ENCODE results near the gene C6orf136.
"Not testable (repeated sequence)": the region's sequence is repeated elsewhere in the genome, so short reads cannot be mapped to it uniquely, and the experiment has no call there.

C6orf136 gene, protein sequence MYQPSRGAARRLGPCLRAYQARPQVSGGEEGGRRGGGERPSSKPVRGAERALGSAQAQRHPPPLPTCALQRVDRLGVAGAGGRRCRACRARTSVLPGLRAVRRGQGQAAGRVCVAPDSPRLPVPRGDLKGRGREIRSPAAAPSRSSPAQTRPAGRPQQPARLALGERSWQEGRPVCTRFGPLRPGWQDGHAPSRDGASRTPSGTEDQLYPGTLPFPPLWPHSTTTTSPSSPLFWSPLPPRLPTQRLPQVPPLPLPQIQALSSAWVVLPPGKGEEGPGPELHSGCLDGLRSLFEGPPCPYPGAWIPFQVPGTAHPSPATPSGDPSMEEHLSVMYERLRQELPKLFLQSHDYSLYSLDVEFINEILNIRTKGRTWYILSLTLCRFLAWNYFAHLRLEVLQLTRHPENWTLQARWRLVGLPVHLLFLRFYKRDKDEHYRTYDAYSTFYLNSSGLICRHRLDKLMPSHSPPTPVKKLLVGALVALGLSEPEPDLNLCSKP

DNA sequence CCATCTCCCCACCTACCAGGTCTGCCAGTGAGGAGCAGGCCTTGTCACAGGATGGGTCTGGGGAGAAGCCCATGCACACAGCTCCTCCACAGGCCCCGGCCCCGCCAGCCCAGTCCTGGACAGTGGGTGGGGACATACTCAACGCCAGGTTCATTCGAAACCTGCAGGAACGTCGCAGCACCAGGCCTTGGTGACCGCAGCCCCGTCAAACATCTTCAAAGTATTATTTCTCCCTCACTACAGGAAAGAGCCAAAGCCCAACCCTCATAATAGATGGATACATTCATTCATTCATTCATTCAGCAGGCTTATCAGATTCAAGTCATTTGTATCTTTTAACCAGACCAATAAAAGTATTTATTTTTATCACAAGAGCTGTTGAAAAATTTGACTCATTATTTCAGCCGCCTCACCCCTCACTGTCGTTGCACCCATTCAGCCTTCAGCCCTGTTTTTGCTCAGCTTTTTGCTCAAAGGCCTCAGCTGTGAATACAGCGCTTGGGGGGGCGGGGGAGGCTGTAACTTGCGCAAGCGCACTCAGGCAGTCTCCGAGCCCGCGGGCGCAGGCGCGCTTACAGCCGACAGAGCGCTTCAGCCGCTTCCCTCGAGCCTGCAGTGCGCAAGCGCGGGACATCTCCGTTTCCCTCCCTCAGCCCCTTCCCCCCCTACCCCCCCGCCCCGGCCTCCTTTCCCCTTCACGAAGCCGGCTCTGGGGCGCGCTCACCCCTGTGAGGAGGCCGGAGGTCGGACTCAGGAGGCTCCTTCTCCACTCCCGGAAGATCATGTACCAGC, at the start of gene C6orf136:
C6orf136 (plus strand) TSS at position 684 of the 792 bp plus-strand sequence; CDS start at position 783, 99 bp downstream.
- H3K36me3 Mint-ChIP-seq (ENCODE audit: low read depth), result peaks cover 41% of the 10 kb centered on the region
- no peaks in the 10 kb centered on the region for H3K27me3 Mint-ChIP-seq (ENCODE audit: low read depth, poor library complexity)
- H3K4me1 Mint-ChIP-seq, result peaks cover 28% of the 10 kb centered on the region
- DNase-seq, result peak; percentile 92
- peak within 1 kb of the TSS; percentile 89 for H3K4me3 Mint-ChIP-seq
- TF ChIP-seq, protein P1, sequence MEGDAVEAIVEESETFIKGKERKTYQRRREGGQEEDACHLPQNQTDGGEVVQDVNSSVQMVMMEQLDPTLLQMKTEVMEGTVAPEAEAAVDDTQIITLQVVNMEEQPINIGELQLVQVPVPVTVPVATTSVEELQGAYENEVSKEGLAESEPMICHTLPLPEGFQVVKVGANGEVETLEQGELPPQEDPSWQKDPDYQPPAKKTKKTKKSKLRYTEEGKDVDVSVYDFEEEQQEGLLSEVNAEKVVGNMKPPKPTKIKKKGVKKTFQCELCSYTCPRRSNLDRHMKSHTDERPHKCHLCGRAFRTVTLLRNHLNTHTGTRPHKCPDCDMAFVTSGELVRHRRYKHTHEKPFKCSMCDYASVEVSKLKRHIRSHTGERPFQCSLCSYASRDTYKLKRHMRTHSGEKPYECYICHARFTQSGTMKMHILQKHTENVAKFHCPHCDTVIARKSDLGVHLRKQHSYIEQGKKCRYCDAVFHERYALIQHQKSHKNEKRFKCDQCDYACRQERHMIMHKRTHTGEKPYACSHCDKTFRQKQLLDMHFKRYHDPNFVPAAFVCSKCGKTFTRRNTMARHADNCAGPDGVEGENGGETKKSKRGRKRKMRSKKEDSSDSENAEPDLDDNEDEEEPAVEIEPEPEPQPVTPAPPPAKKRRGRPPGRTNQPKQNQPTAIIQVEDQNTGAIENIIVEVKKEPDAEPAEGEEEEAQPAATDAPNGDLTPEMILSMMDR (IDR thresholded peaks at IDR 0.05), result no peak
- H3K27ac Mint-ChIP-seq, result peak within 1 kb of the TSS; percentile 88
- H3K9me3 Mint-ChIP-seq, result no peaks in the 10 kb centered on the region

DNA sequence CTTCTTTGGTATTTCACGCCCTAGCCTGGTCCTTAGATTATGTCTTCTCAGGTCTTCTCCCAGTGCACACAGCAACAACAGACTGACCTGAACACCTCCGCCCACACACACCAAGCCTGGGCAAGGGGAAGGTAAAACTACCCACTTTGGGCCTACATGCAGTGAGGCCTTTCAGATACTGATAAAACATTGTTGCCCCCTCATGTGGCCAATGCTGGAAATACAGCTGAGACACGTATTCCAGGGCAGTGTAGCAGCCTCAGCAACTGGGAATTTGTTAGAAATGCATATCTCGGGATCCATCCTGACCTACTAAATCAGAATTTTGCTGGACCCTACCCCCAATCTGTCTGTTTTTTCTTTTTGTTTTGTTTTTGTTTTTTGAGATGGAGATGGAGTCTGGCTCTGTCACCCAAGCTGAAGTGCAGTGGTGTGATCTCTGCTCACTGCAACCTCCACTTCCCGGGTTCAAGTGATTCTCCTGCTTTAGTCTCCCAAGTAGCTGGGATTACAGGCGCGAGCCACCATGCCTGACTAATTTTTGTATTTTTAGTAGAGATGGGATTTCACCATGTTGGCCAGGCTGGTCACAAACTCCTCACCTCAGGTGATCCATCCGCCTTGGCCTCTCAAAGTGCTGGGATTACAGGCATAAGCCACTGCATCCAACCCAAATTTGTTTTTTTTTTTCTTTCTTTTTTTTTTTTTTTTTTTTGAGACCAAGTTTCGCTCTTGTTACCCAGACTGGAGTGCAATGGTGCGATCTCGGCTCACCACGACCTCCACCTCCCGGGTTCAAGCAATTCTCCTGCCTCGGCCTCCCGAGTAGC, 49.4 kb upstream of the C6orf136 start:
- not testable (repeated sequence) for H3K27me3 Mint-ChIP-seq (ENCODE audit: low read depth, poor library complexity); H3K27ac Mint-ChIP-seq
- DNase-seq, result peak; percentile 84

DNA sequence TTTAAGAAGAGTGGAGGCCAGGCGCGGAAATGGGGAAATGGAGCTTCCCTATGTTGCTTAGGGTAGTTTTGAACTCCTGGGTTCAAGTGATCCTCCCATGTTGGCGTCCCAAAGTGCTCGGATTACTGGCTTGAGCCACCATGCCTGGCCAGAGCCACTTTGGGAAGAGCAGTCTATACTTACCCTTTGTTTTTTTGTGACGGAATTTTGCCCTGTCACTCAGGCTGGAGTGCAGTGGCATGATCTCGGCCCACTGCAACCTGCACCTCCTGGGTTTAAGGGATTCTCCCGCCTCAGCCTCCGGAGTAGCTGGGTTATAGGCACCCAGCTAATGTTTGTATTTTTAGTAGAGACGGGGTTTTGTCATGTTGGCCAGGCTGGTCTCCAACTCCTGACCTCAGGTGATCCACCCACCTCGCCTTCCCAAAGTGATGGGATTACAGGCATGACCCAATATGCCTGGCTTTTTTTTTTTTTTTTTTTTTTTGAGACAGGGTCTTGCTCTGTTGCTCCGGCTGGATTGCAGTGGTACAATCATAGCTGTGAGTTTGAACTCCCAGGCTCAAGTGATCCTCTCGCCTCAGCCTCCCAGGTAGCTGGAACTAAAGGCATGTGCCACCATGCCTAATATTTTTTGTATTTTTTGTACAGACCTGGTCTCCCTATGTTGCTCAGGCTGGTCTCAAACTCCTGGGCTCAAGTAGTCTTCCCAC, 47.9 kb upstream of the C6orf136 start:
- Mint-ChIP-seq H3K4me3 (no peak overlapping the region), H3K27me3 (ENCODE audit: low read depth, poor library complexity) (peaks cover 3% of the 10 kb centered on the region), H3K27ac (peak overlapping the region; percentile 97), H3K4me1 (peaks cover 5% of the 10 kb centered on the region), H3K36me3 (ENCODE audit: low read depth) (peaks cover 53% of the 10 kb centered on the region), H3K9me3 (no peaks in the 10 kb centered on the region)
- TF ChIP-seq, protein P1 (IDR thresholded peaks at IDR 0.05), result no peak
- no peak for DNase-seq

More for the DNA sequence above, 49.4 kb upstream of the C6orf136 start:
- TF ChIP-seq, protein P1 (IDR thresholded peaks at IDR 0.05), result peak; percentile 69
- peaks cover 42% of the 10 kb centered on the region for H3K36me3 Mint-ChIP-seq (ENCODE audit: low read depth)
- not testable (repeated sequence) for H3K4me1 Mint-ChIP-seq, H3K9me3 Mint-ChIP-seq, H3K4me3 Mint-ChIP-seq

DNA sequence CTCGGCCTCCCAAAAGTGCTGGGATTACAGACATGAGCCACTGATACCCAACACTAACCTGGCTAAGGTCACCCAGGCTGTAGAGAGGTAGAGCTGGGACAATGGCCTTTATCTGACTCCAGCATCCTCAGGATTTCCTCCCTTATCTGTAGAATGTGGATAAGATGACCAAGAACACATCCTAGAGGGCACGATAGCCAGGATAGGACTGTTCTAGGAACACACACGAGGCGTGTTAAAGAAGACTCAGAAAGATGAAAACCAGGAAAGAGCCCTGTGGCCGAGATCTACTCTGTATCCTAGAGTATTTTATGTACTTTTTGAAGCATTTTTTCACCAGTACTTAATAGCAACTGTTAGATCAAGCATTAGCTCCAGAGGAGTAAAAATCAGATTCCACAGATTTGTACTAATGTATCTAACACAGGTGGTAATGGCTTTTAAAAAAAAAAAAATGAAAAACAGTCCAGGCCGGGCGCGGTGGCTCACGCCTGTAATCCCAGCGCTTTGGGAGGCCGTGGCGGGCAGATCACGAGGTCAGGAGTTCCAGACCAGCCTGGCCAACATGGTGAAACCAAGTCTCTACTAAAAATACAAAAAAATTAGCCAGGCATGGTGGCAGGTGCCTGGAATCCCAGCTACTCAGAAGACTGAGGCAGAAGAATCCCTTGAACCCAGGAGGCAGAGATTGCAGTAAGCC, 47.2 kb upstream of the C6orf136 start:
- H3K27ac Mint-ChIP-seq, result peak overlapping the region; percentile 97
- TF ChIP-seq, protein P1 (IDR thresholded peaks at IDR 0.05), result no peak
- no peaks in the 10 kb centered on the region for H3K9me3 Mint-ChIP-seq
- peaks cover 3% of the 10 kb centered on the region for H3K27me3 Mint-ChIP-seq (ENCODE audit: low read depth, poor library complexity)
- no peak overlapping the region for H3K4me3 Mint-ChIP-seq
- H3K4me1 Mint-ChIP-seq, result peaks cover 5% of the 10 kb centered on the region
- peaks cover 56% of the 10 kb centered on the region for H3K36me3 Mint-ChIP-seq (ENCODE audit: low read depth)
- no peak for DNase-seq
